ENCODE measurements around the gene H19. TPM values are rescaled to one million over a fixed set of nuclear protein-coding genes. Genes with fewer than 3 reads are reported as not detected.

H19 gene
- total RNA-seq, 1 experiment from 2014 or later = 0.38 TPM

GRCh38 chr11:2036863-2037486 lies 39.3 kb upstream of the H19 start:
- no TSS peak for BruUV-seq (replicated peaks)
- intact Hi-C loops (cut with micrococcal nuclease; ENCODE audit: unreplicated experiment) = no loop called here
- Mint-ChIP-seq H3K27me3 (ENCODE audit: unreplicated experiment) (no peaks in the 10 kb centered on the region), H3K36me3 (ENCODE audit: insufficient read depth, unreplicated experiment) (no peaks in the 10 kb centered on the region), H3K27ac (ENCODE audit: unreplicated experiment) (no peak overlapping the region), H3K9me3 (ENCODE audit: low read depth, unreplicated experiment) (no peaks in the 10 kb centered on the region), H3K4me3 (ENCODE audit: low read depth, unreplicated experiment) (no peak overlapping the region), H3K4me1 (ENCODE audit: low read depth, unreplicated experiment) (no peaks in the 10 kb centered on the region)
- DNase-seq = no peak
- CTCF ChIA-PET = interaction anchor here (0.7 to 7.9 kb wide), 4 partner anchors 115 to 155 kb away, joined by 3 to 159 read pairs (median 4); no protein-coding TSS in a partner anchor
- no peak for TF ChIP-seq CTCF (IDR thresholded peaks at IDR 0.05; ENCODE audit: unreplicated experiment)

GRCh38 chr11:2035382-2035781 lies 37.7 kb upstream of the H19 start:
- DNase-seq = no peak
- no TSS peak for BruUV-seq (replicated peaks)
- Mint-ChIP-seq H3K36me3 (ENCODE audit: insufficient read depth, unreplicated experiment) (no peaks in the 10 kb centered on the region), H3K4me3 (ENCODE audit: low read depth, unreplicated experiment) (no peak overlapping the region), H3K9me3 (ENCODE audit: low read depth, unreplicated experiment) (no peaks in the 10 kb centered on the region), H3K4me1 (ENCODE audit: low read depth, unreplicated experiment) (no peaks in the 10 kb centered on the region), H3K27ac (ENCODE audit: unreplicated experiment) (no peak overlapping the region), H3K27me3 (ENCODE audit: unreplicated experiment) (no peaks in the 10 kb centered on the region)
- intact Hi-C loops (cut with micrococcal nuclease; ENCODE audit: unreplicated experiment) = no loop called here
- TF ChIP-seq CTCF (IDR thresholded peaks at IDR 0.05; ENCODE audit: unreplicated experiment) = no peak
- CTCF ChIA-PET = interaction anchor here (0.6 to 7.9 kb wide), 3 partner anchors 8 to 116 kb away, joined by 3 to 159 read pairs (median 5); no protein-coding TSS in a partner anchor

- CTCF ChIA-PET = no interaction called here
Measured at GRCh38 chr11:2031058-2031457, 33.4 kb upstream of the H19 start.

GRCh38 chr11:2027708-2028107 lies 30.1 kb upstream of the H19 start:
- no peaks in the 10 kb centered on the region for H3K9me3 Mint-ChIP-seq (ENCODE audit: low read depth, unreplicated experiment)
- DNase-seq = no peak
- no peaks in the 10 kb centered on the region for H3K27me3 Mint-ChIP-seq (ENCODE audit: unreplicated experiment)
- H3K4me3 Mint-ChIP-seq (ENCODE audit: low read depth, unreplicated experiment) = no peak overlapping the region
- BruUV-seq (replicated peaks) = no TSS peak
- no peaks in the 10 kb centered on the region for H3K4me1 Mint-ChIP-seq (ENCODE audit: low read depth, unreplicated experiment)
- CTCF ChIA-PET = interaction anchor here (0.9 to 4.1 kb wide), 3 partner anchors 8 to 129 kb away, joined by 3 to 24 read pairs (median 3); no protein-coding TSS in a partner anchor
- no peak for TF ChIP-seq CTCF (IDR thresholded peaks at IDR 0.05; ENCODE audit: unreplicated experiment)
- intact Hi-C loops (cut with micrococcal nuclease; ENCODE audit: unreplicated experiment) = no loop called here
- H3K36me3 Mint-ChIP-seq (ENCODE audit: insufficient read depth, unreplicated experiment) = no peaks in the 10 kb centered on the region
- H3K27ac Mint-ChIP-seq (ENCODE audit: unreplicated experiment) = no peak overlapping the region

More at GRCh38 chr11:2031058-2031457, 33.4 kb upstream of the H19 start:
- TF ChIP-seq CTCF (IDR thresholded peaks at IDR 0.05; ENCODE audit: unreplicated experiment) = no peak
- no TSS peak for BruUV-seq (replicated peaks)
- intact Hi-C loops (cut with micrococcal nuclease; ENCODE audit: unreplicated experiment) = no loop called here
- Mint-ChIP-seq H3K27ac (ENCODE audit: unreplicated experiment) (no peak overlapping the region), H3K9me3 (ENCODE audit: low read depth, unreplicated experiment) (no peaks in the 10 kb centered on the region), H3K4me1 (ENCODE audit: low read depth, unreplicated experiment) (no peaks in the 10 kb centered on the region), H3K36me3 (ENCODE audit: insufficient read depth, unreplicated experiment) (no peaks in the 10 kb centered on the region), H3K27me3 (ENCODE audit: unreplicated experiment) (no peaks in the 10 kb centered on the region), H3K4me3 (ENCODE audit: low read depth, unreplicated experiment) (no peak overlapping the region)
- no peak for DNase-seq
